Measurements from ENCODE around the gene PHTF1. TPM values are rescaled to one million over a fixed set of nuclear protein-coding genes. Genes with fewer than 3 reads are reported as not detected.

Gene PHTF1
- polyA plus RNA-seq, 1 donor (not counting 4 experiments of a cell fraction or from before 2014, with no cell fraction given) = 6.8 TPM

DNA sequence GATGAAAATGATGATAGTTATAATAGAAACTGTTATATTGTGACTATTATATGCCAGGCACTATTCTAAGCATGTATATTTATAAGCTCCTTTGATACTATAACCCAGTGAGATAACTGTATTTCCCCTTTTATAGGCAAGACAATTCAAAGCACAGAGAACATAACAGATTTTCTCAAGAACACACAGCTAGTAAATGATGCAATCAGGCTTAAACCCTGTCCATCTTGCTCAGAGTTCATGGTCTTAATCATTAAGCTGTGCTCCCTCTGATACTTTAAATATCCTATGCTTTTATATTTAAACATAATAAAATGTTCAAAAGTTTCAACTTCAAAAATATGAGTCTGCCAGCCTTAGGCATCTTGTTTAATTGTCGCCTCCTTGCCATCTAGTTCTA, 88.6 kb downstream of the PHTF1 start:
- dilution Hi-C loops (cut with MboI; ENCODE audit: extremely low pct_ligation_motif_present, low sequenced_read_pairs) = no loop called here
- H3K79me2 ChIP-seq (ENCODE audit: control insufficient read depth, insufficient read depth, low read length) = no peaks in the 10 kb centered on the region
- H3K27ac ChIP-seq (ENCODE audit: control insufficient read depth, insufficient read depth, low read length) = no peak overlapping the region
- H3K4me3 ChIP-seq (ENCODE audit: control insufficient read depth in 2 of 3, extremely low read depth in 1 of 3, insufficient read depth in 2 of 3, low read depth in 1 of 3, low read length in 3 of 3) = no peak overlapping the region
- no peak for TF ChIP-seq EZH2 (IDR thresholded peaks at IDR 0.05; ENCODE audit: low read length)
- TF ChIP-seq, protein P1, sequence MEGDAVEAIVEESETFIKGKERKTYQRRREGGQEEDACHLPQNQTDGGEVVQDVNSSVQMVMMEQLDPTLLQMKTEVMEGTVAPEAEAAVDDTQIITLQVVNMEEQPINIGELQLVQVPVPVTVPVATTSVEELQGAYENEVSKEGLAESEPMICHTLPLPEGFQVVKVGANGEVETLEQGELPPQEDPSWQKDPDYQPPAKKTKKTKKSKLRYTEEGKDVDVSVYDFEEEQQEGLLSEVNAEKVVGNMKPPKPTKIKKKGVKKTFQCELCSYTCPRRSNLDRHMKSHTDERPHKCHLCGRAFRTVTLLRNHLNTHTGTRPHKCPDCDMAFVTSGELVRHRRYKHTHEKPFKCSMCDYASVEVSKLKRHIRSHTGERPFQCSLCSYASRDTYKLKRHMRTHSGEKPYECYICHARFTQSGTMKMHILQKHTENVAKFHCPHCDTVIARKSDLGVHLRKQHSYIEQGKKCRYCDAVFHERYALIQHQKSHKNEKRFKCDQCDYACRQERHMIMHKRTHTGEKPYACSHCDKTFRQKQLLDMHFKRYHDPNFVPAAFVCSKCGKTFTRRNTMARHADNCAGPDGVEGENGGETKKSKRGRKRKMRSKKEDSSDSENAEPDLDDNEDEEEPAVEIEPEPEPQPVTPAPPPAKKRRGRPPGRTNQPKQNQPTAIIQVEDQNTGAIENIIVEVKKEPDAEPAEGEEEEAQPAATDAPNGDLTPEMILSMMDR (optimal IDR thresholded peaks at IDR 0.05 in 1 of 3, IDR thresholded peaks at IDR 0.05 in 1 of 3, conservative IDR thresholded peaks at IDR 0.05 in 1 of 3; ENCODE audit: extremely low read depth in 1 of 3, insufficient read depth in 2 of 3, low read length in 3 of 3) = no peak
- no peaks in the 10 kb centered on the region for H3K9me1 ChIP-seq (ENCODE audit: control insufficient read depth, extremely low read depth, insufficient read depth, low read length)
- no peaks in the 10 kb centered on the region for H4K20me1 ChIP-seq (ENCODE audit: control insufficient read depth, extremely low read depth, insufficient read depth, low read length)
- H3K9ac ChIP-seq (ENCODE audit: control insufficient read depth, extremely low read depth, insufficient read depth, low read length) = no peak overlapping the region
- FAIRE-seq (no peak), DNase-seq (ENCODE audit: low read depth, low spot score) (no peak)
- H2AFZ ChIP-seq (ENCODE audit: control insufficient read depth, low read length) = no peak overlapping the region
- H3K27me3 ChIP-seq (ENCODE audit: control insufficient read depth, extremely low read depth, insufficient read depth, low read length) = no peaks in the 10 kb centered on the region
- no peak overlapping the region for H3K4me2 ChIP-seq (ENCODE audit: control insufficient read depth, extremely low read depth, insufficient read depth, low read depth, low read length)
- no peaks in the 10 kb centered on the region for H3K4me1 ChIP-seq (ENCODE audit: control insufficient read depth, extremely low read depth, insufficient read depth, low read length)
- no peaks in the 10 kb centered on the region for H3K36me3 ChIP-seq (ENCODE audit: control insufficient read depth in 2 of 2, extremely low read depth in 1 of 2, insufficient read depth in 2 of 2, low read length in 2 of 2)
- no peaks in the 10 kb centered on the region for H3K9me3 ChIP-seq (ENCODE audit: control insufficient read depth, low read depth, low read length)

DNA sequence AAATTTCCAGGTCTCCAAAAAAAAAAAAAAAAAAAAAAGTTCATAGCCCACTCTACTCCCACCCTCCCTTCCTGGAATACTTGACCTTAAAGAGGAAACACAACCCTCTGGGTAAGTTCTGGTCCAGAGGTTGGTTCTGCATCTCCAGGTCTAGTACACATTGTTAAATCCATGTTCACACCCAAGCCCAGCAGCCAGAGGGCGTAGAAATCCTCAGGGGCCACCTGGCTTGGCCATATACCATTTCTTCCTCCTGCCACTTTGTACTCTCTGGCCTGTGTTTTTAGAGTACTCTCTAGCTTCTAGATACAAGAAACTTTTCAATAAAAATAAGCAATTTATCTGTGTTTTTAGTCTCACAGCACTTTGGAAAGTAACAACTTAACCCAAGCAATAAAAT, 89.3 kb downstream of the PHTF1 start:
- Histone ChIP-seq H3K27me3 (ENCODE audit: control insufficient read depth, extremely low read depth, insufficient read depth, low read length) (no peaks in the 10 kb centered on the region), H4K20me1 (ENCODE audit: control insufficient read depth, extremely low read depth, insufficient read depth, low read length) (no peaks in the 10 kb centered on the region), H3K9me3 (ENCODE audit: control insufficient read depth, low read depth, low read length) (no peaks in the 10 kb centered on the region), H2AFZ (ENCODE audit: control insufficient read depth, low read length) (no peak overlapping the region), H3K27ac (ENCODE audit: control insufficient read depth, insufficient read depth, low read length) (no peak overlapping the region), H3K36me3 (ENCODE audit: control insufficient read depth in 2 of 2, extremely low read depth in 1 of 2, insufficient read depth in 2 of 2, low read length in 2 of 2) (no peaks in the 10 kb centered on the region), H3K9ac (ENCODE audit: control insufficient read depth, extremely low read depth, insufficient read depth, low read length) (no peak overlapping the region), H3K4me2 (ENCODE audit: control insufficient read depth, extremely low read depth, insufficient read depth, low read depth, low read length) (no peak overlapping the region), H3K79me2 (ENCODE audit: control insufficient read depth, insufficient read depth, low read length) (no peaks in the 10 kb centered on the region), H3K9me1 (ENCODE audit: control insufficient read depth, extremely low read depth, insufficient read depth, low read length) (no peaks in the 10 kb centered on the region), H3K4me1 (ENCODE audit: control insufficient read depth, extremely low read depth, insufficient read depth, low read length) (no peaks in the 10 kb centered on the region), H3K4me3 (ENCODE audit: control insufficient read depth in 2 of 3, extremely low read depth in 1 of 3, insufficient read depth in 2 of 3, low read depth in 1 of 3, low read length in 3 of 3) (no peak overlapping the region)
- FAIRE-seq = no peak
- no peak for DNase-seq (ENCODE audit: low read depth, low spot score)
- TF ChIP-seq, protein P1 (optimal IDR thresholded peaks at IDR 0.05 in 1 of 3, IDR thresholded peaks at IDR 0.05 in 1 of 3, conservative IDR thresholded peaks at IDR 0.05 in 1 of 3; ENCODE audit: extremely low read depth in 1 of 3, insufficient read depth in 2 of 3, low read length in 3 of 3) = no peak
- no peak for TF ChIP-seq EZH2 (IDR thresholded peaks at IDR 0.05; ENCODE audit: low read length)
- dilution Hi-C loops (cut with MboI; ENCODE audit: extremely low pct_ligation_motif_present, low sequenced_read_pairs) = no loop called here

Measured in keratinocyte (primary cell).